B cell (primary cell): ENCODE data around the gene TNPO3. TPM values are rescaled to one million over a fixed set of nuclear protein-coding genes. Genes with fewer than 3 reads are reported as not detected.
A peak's percentile ranks its signal among the peaks of the same experiment; 100 is the strongest.
"Not testable (repeated sequence)": the region's sequence is repeated elsewhere in the genome, so short reads cannot be mapped to it uniquely, and the experiment has no call there.

Experiments
- ATAC-seq: fragments of 200-7000 bp; cut with Tn5 transposase; one replicate; pipeline ENCODE4 v1.10.0; 2021; ENCODE audit warnings: low read depth, mild to moderate bottlenecking, moderate number of reproducible peaks, moderate library complexity
- CTCF ChIA-PET: fragments of 350-600 bp; sonication (Branson Sonifier 250); formaldehyde crosslinking; loops from one replicate; lab custom pipeline; 2021; ENCODE audit warnings: antibody characterized with exemption, inconsistent platforms; lab: Charles Lee
- POLR2A ChIA-PET: fragments of 350-600 bp; sonication (Branson Sonifier 250); formaldehyde crosslinking; loops from one replicate; lab custom pipeline; 2021; ENCODE audit warnings: antibody characterized with exemption; lab: Charles Lee
- DNase-seq: peaks from one replicate; pipeline ENCODE4 v3.0.0; 2013
- H2AFZ ChIP-seq: 2 replicates; pipeline ENCODE4 v1.6.1; 2012; ENCODE audit warnings: mild to moderate bottlenecking, low read depth, low read length; ENCODE audit not compliant: insufficient read depth, poor library complexity, severe bottlenecking
- H3K27ac ChIP-seq, 2 donors: 1 replicate in 1 of 2; 2 replicates in 1 of 2; pipeline ENCODE4 v1.5.1; 2012 to 2013; ENCODE audit warnings: low read length in 2 of 2, mild to moderate bottlenecking in 2 of 2, moderate library complexity in 1 of 2
- H3K27me3 ChIP-seq, 4 experiments: fragments of 200-600 bp in 1 of 4; sonication (generic) in 1 of 4; replicated peaks in 1 of 4; 1 replicate in 2 of 4; 2 replicates in 2 of 4; pipeline versions ENCODE4 v1.6.1 to v1.7.0; 2013 to 2016; ENCODE audit warnings: low read length in 3 of 4, mild to moderate bottlenecking in 2 of 4, mixed read lengths in 1 of 4, moderate library complexity in 1 of 4; ENCODE audit not compliant: insufficient read depth in 4 of 4, control insufficient read depth in 3 of 4; ENCODE audit errors: control extremely low read depth in 1 of 4
- H3K36me3 ChIP-seq, 2 experiments: replicated peaks in 1 of 2; 1 replicate in 1 of 2; 2 replicates in 1 of 2; pipeline versions ENCODE4 v1.6.1 to v1.7.1; 2013; ENCODE audit warnings: low read length in 1 of 2; ENCODE audit not compliant: insufficient read depth in 2 of 2, control insufficient read depth in 1 of 2; ENCODE audit errors: control extremely low read depth in 1 of 2, extremely low read depth in 1 of 2
- H3K4me1 ChIP-seq, 2 donors: fragments of 200-600 bp in 1 of 2; sonication (generic) in 1 of 2; 1 replicate in 1 of 2; 2 replicates in 1 of 2; pipeline versions ENCODE4 v1.5.1 to v1.6.1; 2013 to 2017; ENCODE audit warnings: low read length in 2 of 2; ENCODE audit not compliant: control insufficient read depth in 2 of 2, insufficient read depth in 2 of 2
- H3K4me2 ChIP-seq: replicated peaks from 2 replicates; pipeline ENCODE3; 2012; ENCODE audit warnings: mild to moderate bottlenecking, low read depth, low read length; ENCODE audit not compliant: poor library complexity, severe bottlenecking
- H3K4me3 ChIP-seq, 5 experiments: fragments of 200-600 bp in 1 of 5; sonication (generic) in 1 of 5; 1 replicate in 3 of 5; 2 replicates in 2 of 5; pipeline versions ENCODE4 v1.5.1 to v1.7.0; 2011 to 2016; ENCODE audit warnings: low read length in 4 of 5, mild to moderate bottlenecking in 4 of 5, low read depth in 2 of 5, control low read depth in 1 of 5, moderate library complexity in 1 of 5; ENCODE audit not compliant: insufficient read depth in 1 of 5; ENCODE audit errors: control extremely low read depth in 1 of 5, extremely low read depth in 1 of 5
- H3K79me2 ChIP-seq: fragments of 200-600 bp; sonication (generic); one replicate; pipeline ENCODE4 v1.6.0; 2016; ENCODE audit warnings: low read length; ENCODE audit not compliant: control insufficient read depth, insufficient read depth
- H3K9ac ChIP-seq: fragments of 200-600 bp; sonication (generic); 2 replicates; pipeline ENCODE4 v1.6.1; 2017; ENCODE audit warnings: mild to moderate bottlenecking, low read length, moderate library complexity
- H3K9me3 ChIP-seq, 3 donors: one replicate each; pipeline versions ENCODE4 v1.6.1 to v1.7.1; 2013; ENCODE audit warnings: low read length in 2 of 3; ENCODE audit not compliant: control insufficient read depth in 2 of 3, insufficient read depth in 1 of 3; ENCODE audit errors: control extremely low read depth in 1 of 3
- H4K20me1 ChIP-seq: 2 replicates; pipeline ENCODE4 v1.6.0; 2012; ENCODE audit warnings: mild to moderate bottlenecking, low read length; ENCODE audit not compliant: insufficient read depth, control insufficient read depth, poor library complexity, severe bottlenecking
- H3K27ac Mint-ChIP-seq: one replicate; pipeline ENCODE4 v1.8.0; 2021; ENCODE audit warnings: mixed read lengths
- H3K27me3 Mint-ChIP-seq: one replicate; pipeline ENCODE4 v1.8.0; 2021; ENCODE audit warnings: mixed read lengths
- H3K4me1 Mint-ChIP-seq: one replicate; pipeline ENCODE4 v1.8.0; 2021; ENCODE audit warnings: mixed read lengths
- H3K4me3 Mint-ChIP-seq: one replicate; pipeline ENCODE4 v1.8.0; 2021; ENCODE audit warnings: mixed read lengths
- H3K9me3 Mint-ChIP-seq: one replicate; pipeline ENCODE4 v1.8.0; 2022; ENCODE audit warnings: mixed read lengths; ENCODE audit not compliant: insufficient read depth
- CTCF ChIP-seq: fragments of 200-600 bp; IDR thresholded peaks from one replicate; pipeline ENCODE4 v1.8.0; 2022; ENCODE audit warnings: antibody characterized with exemption, mild to moderate bottlenecking
- EZH2 ChIP-seq: IDR thresholded peaks from 2 replicates; pipeline ENCODE4 v1.6.1; 2012; ENCODE audit warnings: borderline replicate concordance, low read depth, mild to moderate bottlenecking, moderate library complexity, low read length; ENCODE audit not compliant: insufficient read depth, poor library complexity, severe bottlenecking
- WGBS: methylation state at CpG from one replicate; pipeline ENCODE4 v1.1.5; 2013; ENCODE audit warnings: missing lambda C conversion rate; ENCODE audit not compliant: insufficient coverage; 5-methylcytosine and 5-hydroxymethylcytosine counted together
- intact Hi-C: fragments of 100-400 bp; cut with micrococcal nuclease; formaldehyde crosslinking; loops from one replicate; pipeline ENCODE4 v1.10.0; 2022
- polyA plus RNA-seq: library from polyadenylated mRNA; depleted of rRNA; stranded (reverse); fragments of >200 nt; gene quantifications from 2 replicates; pipeline ENCODE4 v1.2.3, GENCODE V29; 2012
- total RNA-seq, 2 donors: library from RNA; stranded (reverse); fragments of 120-200 nt in 1 of 2; gene quantifications; 1 replicate in 1 of 2; 2 replicates in 1 of 2; pipeline versions ENCODE4 v1.2.3 to v1.2.4, GENCODE V29; 2013 to 2022

Gene TNPO3
- total and polyA plus RNA-seq, 2 donors (not counting 1 experiment from before 2014, with no cell fraction given) = 19.0 to 48.3 TPM

DNA sequence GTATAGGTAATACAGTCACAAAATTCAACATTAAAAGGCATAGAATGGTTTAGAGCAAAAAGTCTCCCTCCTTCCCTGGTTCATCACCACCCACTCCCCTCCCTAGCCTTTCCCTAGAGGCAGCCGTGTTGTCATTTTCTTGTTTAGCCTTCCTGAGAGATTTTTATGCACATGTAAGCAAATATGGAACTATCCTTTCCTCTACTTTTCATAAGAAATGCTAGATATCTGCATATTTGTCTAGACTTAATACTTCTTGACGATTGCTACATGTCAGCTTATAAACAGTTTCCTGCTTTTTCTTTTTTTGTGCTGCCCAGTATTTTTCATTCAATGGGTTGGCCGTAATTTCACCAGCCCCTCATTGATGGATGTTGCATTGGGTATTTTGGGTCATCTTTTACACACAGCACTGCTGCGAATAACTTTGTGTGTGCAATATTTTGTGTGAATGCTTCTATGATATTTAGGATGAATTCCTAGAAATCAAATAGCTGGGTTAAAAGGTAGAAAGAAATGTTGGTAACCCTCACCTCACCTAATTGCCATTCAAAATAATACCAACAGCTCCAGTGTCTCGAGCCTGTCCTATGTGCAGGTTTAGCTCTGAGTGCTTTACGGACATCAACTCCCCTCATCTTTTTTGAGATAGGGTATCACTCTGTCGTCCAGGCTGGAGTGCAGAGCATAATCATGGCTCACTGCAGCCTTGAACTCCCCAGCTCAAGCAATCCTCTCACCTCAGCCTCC lies 110.2 kb downstream of the TNPO3 start:
- Histone ChIP-seq H3K27me3 (no peaks in the 10 kb centered on the region), H3K36me3 (peaks cover 0 to 63% of the 10 kb centered on the region in 2 experiments), H3K79me2 (peaks cover 42% of the 10 kb centered on the region), H3K27ac (no peak overlapping the region), H3K4me3 (no peak overlapping the region), H3K9me3 (no peaks in the 10 kb centered on the region), H3K4me1 (peaks cover 21 to 32% of the 10 kb centered on the region in 2 donors), H3K9ac (no peak overlapping the region), H3K4me2 (no peak overlapping the region), H2AFZ (no peak overlapping the region), H4K20me1 (peaks cover 26% of the 10 kb centered on the region)
- no peaks in the 10 kb centered on the region for H3K27me3 Mint-ChIP-seq
- peaks cover 42% of the 10 kb centered on the region for H3K4me1 Mint-ChIP-seq
- ATAC-seq (no peak), DNase-seq (no peak)
- intact Hi-C loops = no loop called here
- WGBS = 96% methylated on average over 4 of the region's 7 CpGs
- no peak overlapping the region for H3K4me3 Mint-ChIP-seq
- POLR2A ChIA-PET = no interaction called here
- H3K9me3 Mint-ChIP-seq = no peaks in the 10 kb centered on the region
- no peak for TF ChIP-seq EZH2
- no peak for TF ChIP-seq CTCF
- CTCF ChIA-PET = interaction anchor here (0.7 to 0.9 kb wide), 2 partner anchors 9 to 10 kb away, joined by 3 to 5 read pairs; no protein-coding TSS in a partner anchor
- H3K27ac Mint-ChIP-seq = peak overlapping the region; percentile 18

DNA sequence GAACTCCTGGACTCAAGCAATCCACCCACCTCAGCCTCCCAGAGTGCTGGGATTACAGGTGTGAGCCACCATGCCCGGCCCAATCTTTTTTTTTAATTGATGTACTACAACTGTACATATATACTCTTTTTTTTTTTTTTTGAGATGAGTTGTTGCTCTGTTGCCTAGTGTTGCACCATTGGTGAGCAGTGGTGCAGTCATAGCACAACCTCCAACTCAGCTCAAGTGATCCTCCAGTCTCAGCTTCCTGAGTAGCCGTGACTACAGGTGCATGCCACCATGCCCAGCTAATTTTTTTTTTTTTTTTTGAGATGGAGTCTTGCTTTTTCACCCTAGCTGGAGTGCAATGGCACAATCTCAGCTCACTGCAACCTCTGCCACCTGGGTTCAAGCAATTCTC lies 111.7 kb downstream of the TNPO3 start:
- H3K27me3 ChIP-seq, H2AFZ ChIP-seq, H3K9ac ChIP-seq, H3K27ac ChIP-seq, intact Hi-C loops, H3K4me3 ChIP-seq, H3K9me3 Mint-ChIP-seq, DNase-seq, H3K4me2 ChIP-seq, H3K4me3 Mint-ChIP-seq, H3K27me3 Mint-ChIP-seq, ATAC-seq, H3K9me3 ChIP-seq: not testable (repeated sequence)
- H3K4me1 Mint-ChIP-seq = peaks cover 47% of the 10 kb centered on the region
- peak overlapping the region; percentile 70 for H3K27ac Mint-ChIP-seq
- Histone ChIP-seq H4K20me1 (peaks cover 26% of the 10 kb centered on the region), H3K79me2 (peaks cover 47% of the 10 kb centered on the region), H3K4me1 (peaks cover 27 to 35% of the 10 kb centered on the region in 2 donors), H3K36me3 (peaks cover 0 to 49% of the 10 kb centered on the region in 2 experiments)
- POLR2A ChIA-PET = interaction anchor here (0.6 to 1.0 kb wide), 5 partner anchors 11 to 83 kb away, joined by 3 to 10 read pairs (median 4); no protein-coding TSS in a partner anchor
- no CpG with 5 or more reads among the region's 2 CpGs for WGBS
- CTCF ChIA-PET = interaction anchor here (0.7 to 1.3 kb wide), 2 partner anchors 10 to 121 kb away, joined by 3 read pairs; no protein-coding TSS in a partner anchor
